RWPE1 (cell line): ENCODE results near the gene UBTD2.
A peak's percentile ranks its signal among the peaks of the same experiment; 100 is the strongest.

Experiments used
- CTCF ChIA-PET: fragments of 350-600 bp; sonication (Branson Sonifier 250); formaldehyde crosslinking; extraction: SDS; loops from one replicate; lab custom pipeline; 2021; lab: Yijun Ruan, JAX
- POLR2A ChIA-PET: fragments of 400-600 bp; formaldehyde crosslinking; extraction: SDS; loops from one replicate; lab custom pipeline; 2020; ENCODE audit warnings: antibody characterized with exemption; ENCODE audit not compliant: low non-redundant PET; lab: Yijun Ruan, JAX
- DNase-seq: peaks from one replicate; pipeline ENCODE4 v3.0.0; 2012; ENCODE audit warnings: low spot score
- H3K27ac ChIP-seq: fragments of 450-650 bp; 2 replicates; pipeline ENCODE4 v1.5.1; 2017
- TF ChIP-seq, protein P1 (sequence below): fragments of 450-650 bp; conservative IDR thresholded peaks from 2 replicates; pipeline ENCODE4 v1.5.1; 2017; ENCODE audit warnings: low read depth, mild to moderate bottlenecking

Gene UBTD2

DNA sequence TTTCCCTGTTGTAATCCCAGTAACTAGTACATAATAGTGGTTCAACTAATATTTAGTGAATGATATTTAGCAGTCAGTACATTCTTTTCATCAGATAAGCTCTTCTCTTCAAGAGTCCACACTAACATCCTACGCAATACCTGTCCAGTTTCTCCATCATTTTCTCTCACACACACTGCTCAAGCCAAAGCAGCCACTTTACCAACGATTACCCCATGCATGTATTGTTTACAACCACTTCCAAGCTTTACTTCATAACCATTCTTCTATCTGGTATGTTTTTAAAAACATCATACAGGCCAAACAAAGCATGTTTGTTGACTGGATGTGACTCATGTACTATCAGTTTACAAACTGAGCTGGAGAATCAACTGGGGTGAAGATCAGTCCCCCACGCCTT is 7.3 kb downstream of the UBTD2 start:
- DNase-seq, result peak; percentile 27
- no peak overlapping the region for H3K27ac ChIP-seq
- ChIA-PET POLR2A (no interaction called here), CTCF (interaction anchor here (0.6 to 0.7 kb wide), 2 partner anchors 170 to 857 kb away, joined by 3 to 7 read pairs; no protein-coding TSS in a partner anchor)
- TF ChIP-seq, protein P1, sequence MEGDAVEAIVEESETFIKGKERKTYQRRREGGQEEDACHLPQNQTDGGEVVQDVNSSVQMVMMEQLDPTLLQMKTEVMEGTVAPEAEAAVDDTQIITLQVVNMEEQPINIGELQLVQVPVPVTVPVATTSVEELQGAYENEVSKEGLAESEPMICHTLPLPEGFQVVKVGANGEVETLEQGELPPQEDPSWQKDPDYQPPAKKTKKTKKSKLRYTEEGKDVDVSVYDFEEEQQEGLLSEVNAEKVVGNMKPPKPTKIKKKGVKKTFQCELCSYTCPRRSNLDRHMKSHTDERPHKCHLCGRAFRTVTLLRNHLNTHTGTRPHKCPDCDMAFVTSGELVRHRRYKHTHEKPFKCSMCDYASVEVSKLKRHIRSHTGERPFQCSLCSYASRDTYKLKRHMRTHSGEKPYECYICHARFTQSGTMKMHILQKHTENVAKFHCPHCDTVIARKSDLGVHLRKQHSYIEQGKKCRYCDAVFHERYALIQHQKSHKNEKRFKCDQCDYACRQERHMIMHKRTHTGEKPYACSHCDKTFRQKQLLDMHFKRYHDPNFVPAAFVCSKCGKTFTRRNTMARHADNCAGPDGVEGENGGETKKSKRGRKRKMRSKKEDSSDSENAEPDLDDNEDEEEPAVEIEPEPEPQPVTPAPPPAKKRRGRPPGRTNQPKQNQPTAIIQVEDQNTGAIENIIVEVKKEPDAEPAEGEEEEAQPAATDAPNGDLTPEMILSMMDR, result no peak

DNA sequence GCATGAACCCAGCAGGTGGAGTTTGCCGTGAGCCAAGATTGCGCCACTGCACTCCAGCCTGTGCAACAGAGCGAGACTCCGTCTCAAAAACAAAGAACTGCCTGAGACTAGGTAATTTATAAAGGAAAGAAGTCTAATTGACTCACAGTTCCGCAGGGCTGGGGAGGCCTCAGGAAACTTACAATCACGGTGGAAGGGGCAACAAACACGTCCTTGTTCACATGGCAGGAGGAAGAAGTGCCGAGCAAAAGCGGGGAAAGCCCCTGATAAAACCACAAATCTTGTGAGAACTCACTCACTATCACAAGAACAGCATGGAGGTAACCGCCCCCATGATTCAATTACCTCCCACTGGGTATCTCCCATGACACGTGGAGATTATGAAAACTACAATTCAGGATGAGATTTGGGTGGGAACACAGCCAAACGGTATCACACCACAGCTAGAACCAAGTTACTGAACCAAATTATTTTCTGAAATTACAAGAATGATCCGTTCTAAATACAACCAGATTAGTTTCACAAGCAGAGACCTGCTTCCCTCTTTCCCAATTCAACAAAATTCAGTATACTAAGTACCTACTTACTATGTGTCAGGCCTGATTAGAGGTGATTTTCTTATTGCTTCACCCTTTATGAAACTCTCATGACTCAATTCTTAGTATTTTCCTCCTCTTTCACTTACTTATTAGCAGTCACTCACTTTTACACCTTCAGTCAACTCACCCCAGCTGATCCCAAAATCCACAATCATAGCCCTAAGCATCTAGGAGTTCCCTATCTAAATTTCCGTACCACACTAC is 8.4 kb downstream of the UBTD2 start:
- peak; percentile 64 for DNase-seq
- H3K27ac ChIP-seq, result peak overlapping the region; percentile 75
- TF ChIP-seq, protein P1, result no peak
- CTCF ChIA-PET, result interaction anchor here (0.6 kb wide), 2 partner anchors 17 to 360 kb away, joined by 3 read pairs; no protein-coding TSS in a partner anchor
- POLR2A ChIA-PET, result no interaction called here

DNA sequence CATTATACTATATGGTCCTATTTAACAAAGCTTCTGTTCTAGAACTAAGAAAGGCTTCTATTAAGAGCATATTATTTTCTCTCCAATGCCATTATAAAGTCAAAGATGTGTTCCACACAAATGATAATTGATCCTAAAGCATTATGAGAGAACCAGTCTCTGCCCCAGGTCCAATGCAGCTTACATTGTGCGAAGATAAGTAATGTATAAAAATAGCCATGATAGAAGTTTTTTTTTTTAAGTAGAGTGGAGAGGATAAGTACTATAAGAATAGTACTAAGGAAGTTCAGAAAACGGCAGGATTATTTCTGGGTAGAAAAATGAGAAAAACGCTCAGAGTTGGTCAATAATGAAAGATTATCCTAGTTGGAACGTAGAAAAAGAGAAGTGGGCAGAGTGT is 15.6 kb downstream of the UBTD2 start:
- CTCF ChIA-PET, result interaction anchor here (0.7 kb wide), 1 partner anchor 53 kb away, joined by 3 read pairs; no protein-coding TSS in a partner anchor
- POLR2A ChIA-PET, result no interaction called here
- H3K27ac ChIP-seq, result no peak overlapping the region
- no peak for DNase-seq
- TF ChIP-seq, protein P1, result no peak

DNA sequence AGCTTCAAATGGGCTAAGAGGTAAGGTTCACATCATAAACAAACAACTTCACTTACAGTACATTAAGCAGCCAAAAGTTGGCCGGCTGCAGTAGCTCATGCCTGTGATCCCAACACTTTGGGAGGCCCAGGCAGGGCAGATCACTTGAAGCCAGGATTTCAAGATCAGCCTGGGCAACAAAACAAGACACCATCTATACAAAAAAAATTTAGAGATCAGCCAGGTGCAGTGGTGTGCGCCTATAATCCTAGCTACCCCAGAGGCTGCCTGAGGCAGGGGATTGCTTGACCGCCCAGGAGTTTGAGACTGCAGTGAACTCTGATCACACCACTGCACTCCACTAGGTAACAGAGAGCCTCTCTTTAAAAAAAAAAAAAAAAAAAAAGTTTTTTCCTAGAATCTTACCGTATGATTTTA is 16.9 kb downstream of the UBTD2 start:
- CTCF ChIA-PET, result no interaction called here
- no peak for DNase-seq
- H3K27ac ChIP-seq, result no peak overlapping the region
- TF ChIP-seq, protein P1, result no peak
- POLR2A ChIA-PET, result no interaction called here

DNA sequence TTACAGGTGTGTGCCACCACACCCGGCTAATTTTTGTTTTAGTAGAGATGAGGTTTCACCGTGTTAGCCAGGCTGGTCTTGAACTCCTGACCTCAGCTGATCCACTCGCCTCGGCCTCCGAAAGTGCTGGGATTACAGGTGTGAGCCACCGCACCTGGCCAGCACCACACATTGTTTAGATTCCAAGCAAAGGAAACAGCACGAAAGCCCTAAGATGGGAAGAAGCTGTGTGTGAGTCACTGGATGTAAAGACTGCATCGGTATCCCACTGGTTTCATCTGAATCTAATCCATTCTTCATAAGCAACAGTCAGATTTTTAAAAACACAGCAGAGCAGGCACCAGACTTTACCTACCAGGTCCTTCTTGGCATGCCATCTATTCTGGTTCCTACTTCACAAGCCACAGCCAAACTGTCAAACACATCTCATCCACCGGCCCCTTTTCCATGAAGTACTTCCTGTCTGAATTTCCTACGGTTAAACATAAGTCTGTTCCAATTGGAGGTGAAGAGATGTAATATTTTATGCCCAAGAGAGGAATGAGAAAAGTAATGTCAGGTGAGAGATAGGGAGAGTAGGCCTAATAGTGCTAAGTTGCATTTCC is 17.4 kb downstream of the UBTD2 start:
- POLR2A ChIA-PET, result no interaction called here
- TF ChIP-seq, protein P1, result no peak
- no peak for DNase-seq
- CTCF ChIA-PET, result no interaction called here
- no peak overlapping the region for H3K27ac ChIP-seq

DNA sequence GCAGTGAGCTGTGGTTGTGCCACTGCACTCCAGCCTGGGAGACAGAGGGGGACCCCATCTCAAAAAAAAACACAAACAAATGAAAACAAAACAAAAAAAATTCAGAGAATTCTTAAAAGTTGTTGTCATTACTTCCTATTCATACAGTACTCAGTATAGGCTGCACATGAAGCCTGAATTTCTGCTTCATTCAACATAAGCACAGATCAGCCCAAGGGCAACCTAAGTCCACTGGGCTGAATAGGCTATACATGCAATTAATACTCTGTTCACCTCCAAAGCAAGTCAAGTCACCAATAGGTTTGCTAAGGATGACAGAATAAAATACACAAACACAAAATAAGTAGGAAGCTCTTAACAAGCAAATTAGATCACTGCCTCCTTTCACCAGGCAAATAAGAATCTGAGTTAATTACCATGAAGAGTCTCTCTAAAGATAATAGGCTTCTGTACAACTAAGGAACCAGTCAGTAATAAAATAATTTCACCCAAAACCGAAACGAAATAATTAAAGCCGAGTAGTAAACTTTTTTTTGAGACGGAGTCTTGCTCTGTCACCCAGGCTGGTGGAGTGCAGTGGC is 18.7 kb downstream of the UBTD2 start:
- POLR2A ChIA-PET, result no interaction called here

More for the DNA sequence above, 18.7 kb downstream of the UBTD2 start:
- TF ChIP-seq, protein P1, result no peak
- no peak overlapping the region for H3K27ac ChIP-seq
- no peak for DNase-seq
- CTCF ChIA-PET, result interaction anchor here (0.7 kb wide), 1 partner anchor 1214 kb away, joined by 3 read pairs; no protein-coding TSS in a partner anchor
